Testis (tissue), 2 donors: ENCODE measurements around the gene MAGI1.

Experiments used
- CTCF ChIP-seq, 3 experiments: fragments of 450-650 bp in 2 of 3; fragments of 200-600 bp in 1 of 3; sonication (generic) in 1 of 3; IDR thresholded peaks; one replicate each; pipeline ENCODE4 v1.5.1; 2016 to 2019; ENCODE audit warnings: antibody characterized with exemption in 3 of 3, mild to moderate bottlenecking in 2 of 3, moderate library complexity in 1 of 3
- POLR2A ChIP-seq: fragments of 450-650 bp; IDR thresholded peaks from one replicate; pipeline ENCODE4 v1.6.1; 2017; ENCODE audit warnings: antibody characterized with exemption, mild to moderate bottlenecking, moderate library complexity

- TF ChIP-seq POLR2A (no peak), CTCF (IDR thresholded peaks at IDR 0.05) (no peak)
These were observed 632.2 kb downstream of the MAGI1 start for GRCh38 chr3:65406470-65406869.
